HepG2 (cell line): ENCODE data around the gene IGFBP6. TPM values are rescaled to one million over a fixed set of nuclear protein-coding genes. Genes with fewer than 3 reads are reported as not detected.

Experiments
- CREB3 ChIP-seq: sonication (generic); formaldehyde crosslinking; IDR thresholded peaks from 2 replicates; pipeline ENCODE4 v1.5.0; 2020; ENCODE audit warnings: missing genetic modification reagents
- GABPB1 ChIP-seq: IDR thresholded peaks from 2 replicates; pipeline ENCODE4 v1.6.1; 2016; ENCODE audit warnings: mild to moderate bottlenecking, missing genetic modification reagents, moderate library complexity, missing compliant biosample characterization
- GZF1 ChIP-seq: sonication (generic); formaldehyde crosslinking; IDR thresholded peaks from 2 replicates; pipeline ENCODE4 v1.5.1; 2020; ENCODE audit warnings: mild to moderate bottlenecking, missing genetic modification reagents
- MAZ ChIP-seq, 2 experiments: sonication (generic) in 1 of 2; formaldehyde crosslinking in 1 of 2; IDR thresholded peaks; 2 replicates each; pipeline versions ENCODE4 v1.5.0 to v1.6.1; 2012 to 2020; ENCODE audit warnings: low read depth in 2 of 2, mild to moderate bottlenecking in 2 of 2, borderline replicate concordance in 1 of 2, improper control_type of control experiment in 1 of 2, low read length in 1 of 2, missing genetic modification reagents in 1 of 2, moderate library complexity in 1 of 2
- MED8 ChIP-seq: sonication (generic); formaldehyde crosslinking; IDR thresholded peaks from 2 replicates; pipeline ENCODE4 v1.8.1; 2023; ENCODE audit warnings: mild to moderate bottlenecking, missing genetic modification reagents; ENCODE audit not compliant: insufficient replicate concordance
- MXI1 ChIP-seq: IDR thresholded peaks from 3 replicates; pipeline ENCODE4 v1.6.1; 2012; ENCODE audit warnings: low read depth, low read length, inconsistent platforms, borderline replicate concordance
- PAF1 ChIP-seq: IDR thresholded peaks from 2 replicates; pipeline ENCODE4 v1.6.1; 2016; ENCODE audit warnings: missing genetic modification reagents, missing compliant biosample characterization
- POLR2G ChIP-seq: fragments of 200-400 bp; formaldehyde crosslinking; IDR thresholded peaks from 2 replicates; pipeline ENCODE4 v1.6.1; 2018; ENCODE audit warnings: mild to moderate bottlenecking, low read depth, low read length, moderate library complexity
- PPARG ChIP-seq: conservative IDR thresholded peaks from 2 replicates; pipeline ENCODE4 v1.6.1; 2016; ENCODE audit warnings: missing biosample characterization, missing genetic modification reagents
- TBP ChIP-seq: sonication (generic); formaldehyde crosslinking; IDR thresholded peaks from 2 replicates; pipeline ENCODE4 v1.5.0; 2020; ENCODE audit warnings: missing genetic modification reagents
- ZNF34 ChIP-seq: sonication (generic); formaldehyde crosslinking; IDR thresholded peaks from 2 replicates; pipeline ENCODE4 v1.4.0; 2020; ENCODE audit warnings: mild to moderate bottlenecking, missing genetic modification reagents, borderline replicate concordance
- ZNF362 ChIP-seq: sonication (generic); formaldehyde crosslinking; IDR thresholded peaks from 2 replicates; pipeline ENCODE4 v1.4.0; 2020; ENCODE audit warnings: missing genetic modification reagents, mild to moderate bottlenecking, borderline replicate concordance
- ZNF414 ChIP-seq: sonication (generic); formaldehyde crosslinking; IDR thresholded peaks from 2 replicates; pipeline ENCODE4 v1.5.0; 2020; ENCODE audit warnings: missing genetic modification reagents
- ZNF543 ChIP-seq: sonication (generic); formaldehyde crosslinking; IDR thresholded peaks from 2 replicates; pipeline ENCODE4 v1.4.0; 2020; ENCODE audit warnings: mild to moderate bottlenecking, missing genetic modification reagents
- polyA plus RNA-seq, 8 experiments: library from polyadenylated mRNA; depleted of rRNA in 3 of 8; stranded (reverse) in 7 of 8; unstranded in 1 of 8; fragments of >200 nt; fragmentation: Illumina TruSeq in 4 of 8; extraction: Trizol in 4 of 8; gene quantifications; 2 replicates each; pipeline versions ENCODE4 v1.2.1 to v1.2.3, GENCODE V29; 2011 to 2016; ENCODE audit warnings: low read depth in 4 of 8, missing spikeins in 1 of 8, mixed read lengths in 1 of 8; ENCODE audit not compliant: insufficient read depth in 1 of 8
- total RNA-seq, 5 experiments: library from RNA; depleted of rRNA; stranded (reverse); fragments of >200 nt; fragmentation: Illumina TruSeq; extraction: Trizol; gene quantifications; 2 replicates each; pipeline ENCODE4 v1.2.3, GENCODE V29; 2016; ENCODE audit warnings: low read depth in 1 of 5
- TF ChIP-seq, protein P1 (sequence below): IDR thresholded peaks from 2 replicates; pipeline ENCODE4 v1.6.1; 2016; ENCODE audit warnings: missing compliant biosample characterization, missing genetic modification reagents, borderline replicate concordance
- TF ChIP-seq, protein P2 (sequence below): sonication (generic); formaldehyde crosslinking; conservative IDR thresholded peaks from 2 replicates; pipeline ENCODE4 v1.8.0; 2022; ENCODE audit warnings: mild to moderate bottlenecking, moderate library complexity, missing genetic modification reagents
- TF ChIP-seq, protein P3 (sequence below): sonication (generic); formaldehyde crosslinking; IDR thresholded peaks from 2 replicates; pipeline ENCODE4 v1.5.0; 2020; ENCODE audit warnings: mild to moderate bottlenecking, missing genetic modification reagents

IGFBP6 gene
- total and polyA plus RNA-seq, 2 of the 13 experiments (the other 11 are each of a cell fraction or from before 2014, with no cell fraction given), result 3.9 to 25.2 TPM

GRCh38 chr12:53097564-53098353 is at the start of gene IGFBP6 (continued):
- TF ChIP-seq ZNF34 (CRISPR knock-in tag), result 0 out of 2 replicates have a peak, but pooled peaks have one; percentile 54
- no peak for TF ChIP-seq PAF1 (CRISPR knock-in tag)
- TF ChIP-seq MXI1, result no peak
- no peak for TF ChIP-seq ZNF543 (CRISPR knock-in tag)
- no peak for TF ChIP-seq TBP
- TF ChIP-seq MED8 (CRISPR knock-in tag), result no peak
- no peak for TF ChIP-seq MAZ (IDR thresholded peaks at IDR 0.05; ENCODE audit: borderline replicate concordance, low read depth, low read length)
- TF ChIP-seq MAZ (CRISPR knock-in tag; IDR thresholded peaks at IDR 0.05; ENCODE audit: low read depth), result no peak
- TF ChIP-seq ZNF414 (CRISPR knock-in tag), result 0 out of 2 replicates have a peak, but pooled peaks have one; percentile 25
- peak; percentile 73; the same call in 1 of the 2 replicates for TF ChIP-seq GABPB1 (CRISPR knock-in tag)
- TF ChIP-seq, protein P1, sequence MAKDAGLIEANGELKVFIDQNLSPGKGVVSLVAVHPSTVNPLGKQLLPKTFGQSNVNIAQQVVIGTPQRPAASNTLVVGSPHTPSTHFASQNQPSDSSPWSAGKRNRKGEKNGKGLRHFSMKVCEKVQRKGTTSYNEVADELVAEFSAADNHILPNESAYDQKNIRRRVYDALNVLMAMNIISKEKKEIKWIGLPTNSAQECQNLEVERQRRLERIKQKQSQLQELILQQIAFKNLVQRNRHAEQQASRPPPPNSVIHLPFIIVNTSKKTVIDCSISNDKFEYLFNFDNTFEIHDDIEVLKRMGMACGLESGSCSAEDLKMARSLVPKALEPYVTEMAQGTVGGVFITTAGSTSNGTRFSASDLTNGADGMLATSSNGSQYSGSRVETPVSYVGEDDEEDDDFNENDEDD (CRISPR knock-in tag), result peak; percentile 65; the same call in 1 of the 2 replicates
- no peak for TF ChIP-seq CREB3
- TF ChIP-seq PPARG (CRISPR knock-in tag), result no peak
- TF ChIP-seq, protein P2, sequence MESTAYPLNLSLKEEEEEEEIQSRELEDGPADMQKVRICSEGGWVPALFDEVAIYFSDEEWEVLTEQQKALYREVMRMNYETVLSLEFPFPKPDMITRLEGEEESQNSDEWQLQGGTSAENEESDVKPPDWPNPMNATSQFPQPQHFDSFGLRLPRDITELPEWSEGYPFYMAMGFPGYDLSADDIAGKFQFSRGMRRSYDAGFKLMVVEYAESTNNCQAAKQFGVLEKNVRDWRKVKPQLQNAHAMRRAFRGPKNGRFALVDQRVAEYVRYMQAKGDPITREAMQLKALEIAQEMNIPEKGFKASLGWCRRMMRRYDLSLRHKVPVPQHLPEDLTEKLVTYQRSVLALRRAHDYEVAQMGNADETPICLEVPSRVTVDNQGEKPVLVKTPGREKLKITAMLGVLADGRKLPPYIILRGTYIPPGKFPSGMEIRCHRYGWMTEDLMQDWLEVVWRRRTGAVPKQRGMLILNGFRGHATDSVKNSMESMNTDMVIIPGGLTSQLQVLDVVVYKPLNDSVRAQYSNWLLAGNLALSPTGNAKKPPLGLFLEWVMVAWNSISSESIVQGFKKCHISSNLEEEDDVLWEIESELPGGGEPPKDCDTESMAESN (CRISPR knock-in tag), result no peak
- TF ChIP-seq, protein P3, sequence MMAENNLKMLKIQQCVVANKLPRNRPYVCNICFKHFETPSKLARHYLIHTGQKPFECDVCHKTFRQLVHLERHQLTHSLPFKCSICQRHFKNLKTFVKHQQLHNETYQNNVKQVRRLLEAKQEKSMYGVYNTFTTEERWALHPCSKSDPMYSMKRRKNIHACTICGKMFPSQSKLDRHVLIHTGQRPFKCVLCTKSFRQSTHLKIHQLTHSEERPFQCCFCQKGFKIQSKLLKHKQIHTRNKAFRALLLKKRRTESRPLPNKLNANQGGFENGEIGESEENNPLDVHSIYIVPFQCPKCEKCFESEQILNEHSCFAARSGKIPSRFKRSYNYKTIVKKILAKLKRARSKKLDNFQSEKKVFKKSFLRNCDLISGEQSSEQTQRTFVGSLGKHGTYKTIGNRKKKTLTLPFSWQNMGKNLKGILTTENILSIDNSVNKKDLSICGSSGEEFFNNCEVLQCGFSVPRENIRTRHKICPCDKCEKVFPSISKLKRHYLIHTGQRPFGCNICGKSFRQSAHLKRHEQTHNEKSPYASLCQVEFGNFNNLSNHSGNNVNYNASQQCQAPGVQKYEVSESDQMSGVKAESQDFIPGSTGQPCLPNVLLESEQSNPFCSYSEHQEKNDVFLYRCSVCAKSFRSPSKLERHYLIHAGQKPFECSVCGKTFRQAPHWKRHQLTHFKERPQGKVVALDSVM (CRISPR knock-in tag), result no peak
- peak; percentile 22; the same call in 1 of the 2 replicates for TF ChIP-seq POLR2G
- no peak for TF ChIP-seq GZF1
- TF ChIP-seq ZNF362, result no peak
